Endothelial cell of umbilical vein (primary cell): Measurements from ENCODE around the gene FANK1. TPM values are rescaled to one million over a fixed set of nuclear protein-coding genes. Genes with fewer than 3 reads are reported as not detected.

ENCODE experiments used
- BruUV-seq: library from RNA; stranded (reverse); fragments of 400-500 nt; replicated peaks from 2 replicates; lab custom pipeline; 2021; lab: Mats Ljungman, UMichigan
- CTCF ChIA-PET: fragments of 300-600, 350-600 bp; sonication (Branson Sonifier 250); formaldehyde crosslinking; loops from one replicate; lab custom pipeline; 2021; ENCODE audit warnings: antibody characterized with exemption, inconsistent platforms; lab: Charles Lee
- POLR2A ChIA-PET: fragments of 300-600, 350-600 bp; sonication (Branson Sonifier 250); formaldehyde crosslinking; loops from one replicate; lab custom pipeline; 2021; ENCODE audit warnings: antibody characterized with exemption, inconsistent platforms; lab: Charles Lee
- DNase-seq: peaks from one replicate; pipeline ENCODE4 v3.0.0-alpha.2; 2011; ENCODE audit warnings: low read depth, low spot score
- FAIRE-seq: peaks from 2 replicates; lab custom pipeline; 2011; peaks lifted over from hg19 to GRCh38; lab: Jason Lieb, UNC
- H2AFZ ChIP-seq: 2 replicates; pipeline ENCODE4 v1.6.0; 2012; ENCODE audit warnings: low read depth, low read length, control low read depth, inconsistent platforms
- H3K27ac ChIP-seq: 2 replicates; pipeline ENCODE4 v1.5.1; 2011; ENCODE audit warnings: low read depth, mild to moderate bottlenecking, control low read depth, low read length, moderate library complexity; ENCODE audit not compliant: insufficient read depth
- H3K27me3 ChIP-seq, 2 experiments: 2 replicates each; pipeline versions ENCODE4 v1.6.0 to v1.6.1; 2011; ENCODE audit warnings: low read length in 2 of 2, mixed read lengths in 1 of 2; ENCODE audit not compliant: control insufficient read depth in 2 of 2, insufficient read depth in 2 of 2
- H3K36me3 ChIP-seq, 2 experiments: 2 replicates in 1 of 2; 3 replicates in 1 of 2; pipeline ENCODE4 v1.5.1; 2011; ENCODE audit warnings: low read length in 2 of 2, mild to moderate bottlenecking in 1 of 2, moderate library complexity in 1 of 2; ENCODE audit not compliant: control insufficient read depth in 2 of 2, insufficient read depth in 2 of 2; ENCODE audit errors: extremely low read depth in 1 of 2
- H3K4me1 ChIP-seq: 3 replicates; pipeline ENCODE4 v1.5.1; 2011; ENCODE audit warnings: mild to moderate bottlenecking, low read length; ENCODE audit not compliant: control insufficient read depth, insufficient read depth; ENCODE audit errors: extremely low read depth
- H3K4me2 ChIP-seq: 2 replicates; pipeline ENCODE4 v1.6.1; 2011; ENCODE audit warnings: low read length, control low read depth, mixed read lengths; ENCODE audit not compliant: insufficient read depth
- H3K4me3 ChIP-seq, 3 experiments: fragments of 200-600 bp in 1 of 3; sonication (generic), shearing (Covaris generic) in 1 of 3; replicated peaks in 1 of 3; 2 replicates each; pipeline ENCODE4 v1.5.1; 2011 to 2016; ENCODE audit warnings: control low read depth in 3 of 3, low read length in 3 of 3, mild to moderate bottlenecking in 2 of 3, inconsistent platforms in 1 of 3, low read depth in 1 of 3, moderate library complexity in 1 of 3; ENCODE audit not compliant: insufficient read depth in 1 of 3
- H3K79me2 ChIP-seq: 2 replicates; pipeline ENCODE4 v1.6.0; 2012; ENCODE audit warnings: low read length, inconsistent platforms; ENCODE audit not compliant: control insufficient read depth, insufficient read depth
- H3K9ac ChIP-seq: replicated peaks from 2 replicates; pipeline ENCODE3; 2011; ENCODE audit warnings: low read length, control low read depth; ENCODE audit not compliant: insufficient read depth; ENCODE audit errors: extremely low read depth
- H3K9me1 ChIP-seq: replicated peaks from 3 replicates; pipeline ENCODE4 v1.6.0; 2011; ENCODE audit warnings: mild to moderate bottlenecking, low read length; ENCODE audit not compliant: control insufficient read depth, insufficient read depth; ENCODE audit errors: extremely low read depth
- H3K9me3 ChIP-seq: replicated peaks from 2 replicates; pipeline ENCODE4 v1.5.1; 2012; ENCODE audit warnings: low read length, inconsistent platforms; ENCODE audit not compliant: control insufficient read depth, insufficient read depth
- H4K20me1 ChIP-seq: replicated peaks from 2 replicates; pipeline ENCODE3; 2011; ENCODE audit warnings: mild to moderate bottlenecking, low read length; ENCODE audit not compliant: control insufficient read depth, insufficient read depth; ENCODE audit errors: extremely low read depth
- EZH2 ChIP-seq: IDR thresholded peaks from 2 replicates; pipeline ENCODE4 v1.6.1; 2012; ENCODE audit warnings: borderline replicate concordance, low read depth, mild to moderate bottlenecking, moderate library complexity, low read length, inconsistent platforms; ENCODE audit not compliant: severe bottlenecking
- FOS ChIP-seq: IDR thresholded peaks from 2 replicates; pipeline ENCODE4 v1.6.1; 2011; ENCODE audit warnings: mild to moderate bottlenecking, low read length, moderate library complexity, borderline replicate concordance; ENCODE audit not compliant: insufficient read depth
- JUN ChIP-seq: IDR thresholded peaks from 2 replicates; pipeline ENCODE4 v1.6.1; 2011; ENCODE audit warnings: borderline replicate concordance, low read depth; ENCODE audit not compliant: insufficient read length, insufficient read depth
- MAX ChIP-seq: IDR thresholded peaks from 2 replicates; pipeline ENCODE4 v1.6.1; 2011; ENCODE audit not compliant: insufficient read depth, insufficient read length
- POLR2A ChIP-seq: IDR thresholded peaks from 2 replicates; pipeline ENCODE4 v1.6.1; 2012; ENCODE audit warnings: low read depth, mild to moderate bottlenecking, control low read depth, low read length
- dilution Hi-C: fragments of 300-500 bp; cut with MboI; formaldehyde crosslinking; loops from one replicate; pipeline ENCODE4 v1.15.0; 2019; ENCODE audit warnings: low sequenced_read_pairs; ENCODE audit not compliant: extremely low pct_ligation_motif_present
- intact Hi-C: fragments of 100-400 bp; cut with micrococcal nuclease; formaldehyde crosslinking; loops from one replicate; pipeline ENCODE4 v1.10.0; 2022
- polyA plus RNA-seq, 4 experiments: library from polyadenylated mRNA; depleted of rRNA in 3 of 4; stranded (reverse) in 3 of 4; unstranded in 1 of 4; fragments of >200 nt; gene quantifications; 2 replicates each; pipeline versions ENCODE4 v1.2.1 to v1.2.3, GENCODE V29; 2011 to 2012; ENCODE audit warnings: missing spikeins in 1 of 4
- total RNA-seq: library from RNA; stranded (reverse); gene quantifications from 2 replicates; pipeline ENCODE4 v1.2.3, GENCODE V29; 2021
- TF ChIP-seq, protein P1 (sequence below), 2 donors: IDR thresholded peaks; 1 replicate in 1 of 2; 2 replicates in 1 of 2; pipeline ENCODE4 v1.5.1; 2011; ENCODE audit warnings: low read length in 2 of 2, mild to moderate bottlenecking in 2 of 2, moderate library complexity in 2 of 2, control low read depth in 1 of 2, inconsistent platforms in 1 of 2, low read depth in 1 of 2; ENCODE audit not compliant: insufficient read depth in 1 of 2; ENCODE audit errors: extremely low read depth in 1 of 2

Gene FANK1
- total and polyA plus RNA-seq, 2 donors (not counting 3 experiments of a cell fraction or from before 2014, with no cell fraction given) = 1.6 to 1.9 TPM

GRCh38 chr10:125953778-125954385, 57.5 kb downstream of the FANK1 start:
- intact Hi-C loops = no loop called here
- no peak overlapping the region for H3K4me3 ChIP-seq
- H3K9ac ChIP-seq = no peak overlapping the region
- H2AFZ ChIP-seq = no peak overlapping the region
- no peak overlapping the region for H3K27ac ChIP-seq
- TF ChIP-seq JUN = no peak
- H3K27me3 ChIP-seq = no peaks in the 10 kb centered on the region
- no peak for DNase-seq
- no peaks in the 10 kb centered on the region for H4K20me1 ChIP-seq
- dilution Hi-C loops = no loop called here
- FAIRE-seq = no peak
- POLR2A ChIA-PET = no interaction called here
- H3K9me3 ChIP-seq = peaks cover 6% of the 10 kb centered on the region
- no peaks in the 10 kb centered on the region for H3K79me2 ChIP-seq
- H3K4me1 ChIP-seq = no peaks in the 10 kb centered on the region
- CTCF ChIA-PET = no interaction called here
- no peaks in the 10 kb centered on the region for H3K9me1 ChIP-seq
- H3K36me3 ChIP-seq = no peaks in the 10 kb centered on the region
- H3K4me2 ChIP-seq = no peak overlapping the region
- BruUV-seq = no TSS peak

DNA sequence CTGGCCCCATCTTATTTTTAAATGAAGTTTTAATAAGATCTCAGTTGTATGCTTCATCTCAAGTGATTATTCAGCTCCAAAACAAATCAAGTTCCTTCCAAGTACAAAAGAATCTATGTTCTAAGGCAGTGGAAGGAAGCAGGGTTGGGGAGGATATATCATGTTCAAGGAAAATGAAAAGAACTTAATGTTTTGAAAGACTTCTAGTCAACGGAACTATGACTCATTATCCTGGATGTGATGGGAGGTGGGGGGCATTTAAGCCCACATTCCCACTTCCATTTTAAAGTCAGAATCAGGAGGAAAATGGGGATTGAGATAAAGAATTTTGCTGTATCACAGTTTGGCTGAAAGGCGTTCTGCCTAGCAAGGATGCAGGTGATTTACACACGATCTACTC, 59.4 kb downstream of the FANK1 start:
- H3K9me1 ChIP-seq = no peaks in the 10 kb centered on the region
- FAIRE-seq (no peak), DNase-seq (peak; percentile 65)
- H2AFZ ChIP-seq = peak overlapping the region; percentile 45
- H3K9ac ChIP-seq = no peak overlapping the region
- H3K79me2 ChIP-seq = no peaks in the 10 kb centered on the region
- H3K4me1 ChIP-seq = no peaks in the 10 kb centered on the region
- TF ChIP-seq POLR2A (no peak), FOS (peak; percentile 73), EZH2 (no peak), MAX (no peak), JUN (peak; percentile 64)
- TF ChIP-seq, protein P1, sequence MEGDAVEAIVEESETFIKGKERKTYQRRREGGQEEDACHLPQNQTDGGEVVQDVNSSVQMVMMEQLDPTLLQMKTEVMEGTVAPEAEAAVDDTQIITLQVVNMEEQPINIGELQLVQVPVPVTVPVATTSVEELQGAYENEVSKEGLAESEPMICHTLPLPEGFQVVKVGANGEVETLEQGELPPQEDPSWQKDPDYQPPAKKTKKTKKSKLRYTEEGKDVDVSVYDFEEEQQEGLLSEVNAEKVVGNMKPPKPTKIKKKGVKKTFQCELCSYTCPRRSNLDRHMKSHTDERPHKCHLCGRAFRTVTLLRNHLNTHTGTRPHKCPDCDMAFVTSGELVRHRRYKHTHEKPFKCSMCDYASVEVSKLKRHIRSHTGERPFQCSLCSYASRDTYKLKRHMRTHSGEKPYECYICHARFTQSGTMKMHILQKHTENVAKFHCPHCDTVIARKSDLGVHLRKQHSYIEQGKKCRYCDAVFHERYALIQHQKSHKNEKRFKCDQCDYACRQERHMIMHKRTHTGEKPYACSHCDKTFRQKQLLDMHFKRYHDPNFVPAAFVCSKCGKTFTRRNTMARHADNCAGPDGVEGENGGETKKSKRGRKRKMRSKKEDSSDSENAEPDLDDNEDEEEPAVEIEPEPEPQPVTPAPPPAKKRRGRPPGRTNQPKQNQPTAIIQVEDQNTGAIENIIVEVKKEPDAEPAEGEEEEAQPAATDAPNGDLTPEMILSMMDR (IDR thresholded peaks at IDR 0.05; ENCODE audit: extremely low read depth in 1 of 2, insufficient read depth in 1 of 2, low read depth in 1 of 2, low read length in 2 of 2) = no peak
- peaks cover 6% of the 10 kb centered on the region for H3K9me3 ChIP-seq
- ChIA-PET CTCF (interaction anchor here (1.2 kb wide), 1 partner anchor 21 kb away, joined by 5 read pairs; no protein-coding TSS in a partner anchor), POLR2A (no interaction called here)
- no peaks in the 10 kb centered on the region for H3K27me3 ChIP-seq
- no peak overlapping the region for H3K27ac ChIP-seq
- peak overlapping the region; percentile 27 for H3K4me2 ChIP-seq
- no peaks in the 10 kb centered on the region for H4K20me1 ChIP-seq
- dilution Hi-C loops (no loop called here), intact Hi-C loops (no loop called here)
- H3K4me3 ChIP-seq = no peak overlapping the region
- no TSS peak for BruUV-seq
- H3K36me3 ChIP-seq = no peaks in the 10 kb centered on the region
